GM18517 (cell line): ENCODE results near the gene TTC34.
A peak's percentile ranks its signal among the peaks of the same experiment; 100 is the strongest.

ENCODE experiments used
- ATAC-seq: cut with Tn5 transposase; IDR thresholded peaks from one replicate; pipeline ENCODE4 v1.9.1; 2021; ENCODE audit warnings: mild to moderate bottlenecking, moderate library complexity; ENCODE audit not compliant: unreplicated experiment

The TTC34 gene

GRCh38 chr1:2643414-2644077 is 157.9 kb downstream of the TTC34 start:
- ATAC-seq, result no peak

- peak; percentile 70 for ATAC-seq
These were observed 158.7 kb downstream of the TTC34 start for GRCh38 chr1:2642560-2643413.

GRCh38 chr1:2642131-2642559 is 159.3 kb downstream of the TTC34 start:
- no peak for ATAC-seq

- no peak for ATAC-seq
These were observed 159.9 kb downstream of the TTC34 start for GRCh38 chr1:2641381-2642130.

- no peak for ATAC-seq
These were observed 160.9 kb downstream of the TTC34 start for GRCh38 chr1:2640626-2641025.

GRCh38 chr1:2639607-2640521 is 161.6 kb downstream of the TTC34 start:
- no peak for ATAC-seq

GRCh38 chr1:2639203-2639602 is 162.3 kb downstream of the TTC34 start:
- ATAC-seq, result no peak

GRCh38 chr1:2638466-2639115 is 162.9 kb downstream of the TTC34 start:
- no peak for ATAC-seq

GRCh38 chr1:2637442-2638145 is 163.9 kb downstream of the TTC34 start:
- ATAC-seq, result no peak

- no peak for ATAC-seq
These were observed 164.8 kb downstream of the TTC34 start for GRCh38 chr1:2636733-2637132.

- no peak for ATAC-seq
These were observed 166.0 kb downstream of the TTC34 start for GRCh38 chr1:2635361-2636010.

GRCh38 chr1:2633936-2634491 is 167.5 kb downstream of the TTC34 start:
- ATAC-seq, result no peak

GRCh38 chr1:2633366-2633935 is 168.0 kb downstream of the TTC34 start:
- ATAC-seq, result no peak

- no peak for ATAC-seq
These were observed 168.7 kb downstream of the TTC34 start, which contains the start of gene MMEL1 for GRCh38 chr1:2632561-2633361. Gene MMEL1, minus strand, starts transcription at chr1:2633016. Its CDS starts 3,532 bp downstream, at chr1:2629484.

- no peak for ATAC-seq
These were observed 169.5 kb downstream of the TTC34 start for GRCh38 chr1:2632051-2632430.

GRCh38 chr1:2631136-2632050 is 170.1 kb downstream of the TTC34 start:
- no peak for ATAC-seq
